ENCODE results near the gene FHIT.

The FHIT gene

DNA sequence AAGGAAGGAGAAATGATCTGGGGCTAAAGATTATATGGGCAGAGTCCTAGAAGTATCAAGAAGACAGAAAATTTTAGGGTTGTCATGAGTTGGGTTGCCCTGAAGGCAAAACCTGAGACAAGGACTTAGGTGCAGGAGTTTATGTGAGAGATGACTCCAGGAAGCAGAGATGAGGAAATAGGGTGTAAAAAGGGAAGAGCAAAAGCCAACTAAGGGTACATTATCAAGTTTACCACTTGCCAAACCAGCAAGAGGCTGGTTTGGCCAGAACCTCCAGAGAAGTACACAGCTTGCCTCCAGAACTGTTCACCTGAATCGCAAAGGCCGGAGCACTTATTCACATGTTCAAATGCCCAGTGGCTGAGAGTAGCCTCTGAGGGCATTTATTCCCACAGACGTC lies 116.7 kb downstream of the FHIT start:
- DNase-seq (ENCODE audit: low read depth): no peak
- TF ChIP-seq, protein P1, sequence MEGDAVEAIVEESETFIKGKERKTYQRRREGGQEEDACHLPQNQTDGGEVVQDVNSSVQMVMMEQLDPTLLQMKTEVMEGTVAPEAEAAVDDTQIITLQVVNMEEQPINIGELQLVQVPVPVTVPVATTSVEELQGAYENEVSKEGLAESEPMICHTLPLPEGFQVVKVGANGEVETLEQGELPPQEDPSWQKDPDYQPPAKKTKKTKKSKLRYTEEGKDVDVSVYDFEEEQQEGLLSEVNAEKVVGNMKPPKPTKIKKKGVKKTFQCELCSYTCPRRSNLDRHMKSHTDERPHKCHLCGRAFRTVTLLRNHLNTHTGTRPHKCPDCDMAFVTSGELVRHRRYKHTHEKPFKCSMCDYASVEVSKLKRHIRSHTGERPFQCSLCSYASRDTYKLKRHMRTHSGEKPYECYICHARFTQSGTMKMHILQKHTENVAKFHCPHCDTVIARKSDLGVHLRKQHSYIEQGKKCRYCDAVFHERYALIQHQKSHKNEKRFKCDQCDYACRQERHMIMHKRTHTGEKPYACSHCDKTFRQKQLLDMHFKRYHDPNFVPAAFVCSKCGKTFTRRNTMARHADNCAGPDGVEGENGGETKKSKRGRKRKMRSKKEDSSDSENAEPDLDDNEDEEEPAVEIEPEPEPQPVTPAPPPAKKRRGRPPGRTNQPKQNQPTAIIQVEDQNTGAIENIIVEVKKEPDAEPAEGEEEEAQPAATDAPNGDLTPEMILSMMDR (conservative IDR thresholded peaks at IDR 0.05; ENCODE audit: low read depth, low read length): no peak
- H3K4me3 ChIP-seq (ENCODE audit: low read length): no peak overlapping the region

DNA sequence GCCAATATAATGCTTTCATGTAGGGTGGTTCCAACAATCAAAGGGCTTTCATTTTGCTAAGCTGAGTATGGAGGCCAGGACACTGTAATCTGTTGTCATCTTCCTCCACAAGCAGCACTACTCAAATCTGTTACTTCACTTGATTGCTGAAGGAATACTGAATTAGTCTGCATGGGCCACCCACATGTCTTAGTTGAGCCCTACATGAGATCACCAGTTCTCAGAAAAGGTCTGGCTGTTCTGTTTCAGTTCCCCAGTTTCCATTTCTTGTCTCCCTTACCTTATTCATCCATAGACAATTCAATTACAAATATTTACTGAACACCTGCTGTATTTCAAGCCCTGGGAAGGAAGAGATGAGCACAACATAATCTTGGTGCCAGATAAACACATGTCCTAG lies 119.2 kb downstream of the FHIT start:
- DNase-seq (ENCODE audit: low read depth): no peak
- H3K4me3 ChIP-seq (ENCODE audit: low read length): no peak overlapping the region
- TF ChIP-seq, protein P1 (conservative IDR thresholded peaks at IDR 0.05; ENCODE audit: low read depth, low read length): no peak

GRCh38 chr3:61118830-61119229 lies 132.4 kb downstream of the FHIT start:
- H3K4me3 ChIP-seq (ENCODE audit: low read length): no peak overlapping the region
- no peak for DNase-seq (ENCODE audit: low read depth)
- TF ChIP-seq, protein P1 (conservative IDR thresholded peaks at IDR 0.05; ENCODE audit: low read depth, low read length): no peak

DNA sequence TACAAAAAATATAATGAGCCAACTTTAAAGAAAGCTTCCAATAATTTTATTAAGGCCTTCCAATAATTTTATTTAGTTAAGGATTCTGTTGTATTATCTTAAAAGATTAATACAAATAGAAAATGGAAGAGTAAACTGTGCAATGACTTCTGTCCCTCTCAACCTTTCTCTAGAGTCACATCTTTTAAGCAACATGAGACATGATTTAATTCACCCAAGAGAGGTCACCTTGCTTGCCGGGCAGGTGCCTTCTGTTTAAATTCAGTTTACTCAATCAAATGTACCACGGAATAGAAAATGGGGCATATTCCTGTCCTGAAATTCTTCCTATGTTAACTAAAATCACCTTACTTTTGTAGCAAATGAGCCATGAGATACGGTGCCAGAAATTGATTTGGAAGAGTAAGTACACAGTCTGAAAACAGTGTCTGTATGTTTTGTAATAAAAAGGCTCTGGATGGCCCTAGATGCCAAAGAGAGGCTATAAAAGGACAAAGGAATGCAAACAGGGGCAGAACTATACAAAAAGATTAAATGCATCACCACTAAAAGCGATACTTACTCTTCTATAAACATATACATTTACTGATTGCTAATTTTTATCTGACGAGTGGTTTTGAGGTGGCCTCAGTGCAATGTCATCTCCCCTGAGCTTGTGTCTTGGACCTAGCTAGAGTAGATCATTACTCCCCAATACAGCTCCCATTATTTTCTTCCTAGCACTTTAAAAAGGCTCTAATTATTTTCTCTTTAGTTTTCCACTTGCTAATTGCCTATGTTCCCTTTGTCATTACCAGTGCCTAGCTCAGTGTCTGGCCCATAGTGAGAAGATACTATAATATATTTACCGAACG lies 134.0 kb downstream of the FHIT start:
- TF ChIP-seq, protein P1 (conservative IDR thresholded peaks at IDR 0.05; ENCODE audit: low read depth, low read length): no peak

GRCh38 chr3:61114316-61114953 lies 136.8 kb downstream of the FHIT start:
- DNase-seq (ENCODE audit: low read depth): peak; percentile 85
- no peak overlapping the region for H3K4me3 ChIP-seq (ENCODE audit: low read length)
- TF ChIP-seq, protein P1 (conservative IDR thresholded peaks at IDR 0.05; ENCODE audit: low read depth, low read length): no peak

More for the DNA sequence above, 134.0 kb downstream of the FHIT start:
- no peak overlapping the region for H3K4me3 ChIP-seq (ENCODE audit: low read length)
- no peak for DNase-seq (ENCODE audit: low read depth)

DNA sequence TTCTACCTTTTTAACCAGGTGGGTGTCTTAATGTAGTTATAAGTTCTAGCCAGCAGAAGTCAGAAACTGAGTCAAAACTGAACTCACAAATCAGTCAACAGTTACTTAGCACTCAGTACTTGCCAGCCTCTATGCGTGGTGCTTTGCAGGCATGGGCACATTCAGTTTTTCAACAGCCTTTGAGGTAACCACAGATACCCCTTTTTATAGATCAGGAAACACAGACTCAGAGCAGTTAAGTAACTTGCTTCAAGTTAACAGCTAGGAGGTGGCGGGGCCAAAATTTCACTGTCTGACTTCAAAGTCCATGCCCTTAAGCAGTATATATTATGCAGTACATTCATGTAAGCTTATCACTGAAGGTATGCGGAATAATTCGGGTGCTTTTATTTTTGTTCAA lies 139.4 kb downstream of the FHIT start:
- no peak for DNase-seq (ENCODE audit: low read depth)
- TF ChIP-seq, protein P1 (conservative IDR thresholded peaks at IDR 0.05; ENCODE audit: low read depth, low read length): no peak

GRCh38 chr3:61110576-61110975 lies 140.7 kb downstream of the FHIT start:
- no peak overlapping the region for H3K4me3 ChIP-seq (ENCODE audit: low read length)
- no peak for DNase-seq (ENCODE audit: low read depth)
- TF ChIP-seq, protein P1 (conservative IDR thresholded peaks at IDR 0.05; ENCODE audit: low read depth, low read length): no peak

More for the DNA sequence above, 139.4 kb downstream of the FHIT start:
- no peak overlapping the region for H3K4me3 ChIP-seq (ENCODE audit: low read length)
